Measurements from ENCODE around the gene CNTRL.

Gene CNTRL

DNA sequence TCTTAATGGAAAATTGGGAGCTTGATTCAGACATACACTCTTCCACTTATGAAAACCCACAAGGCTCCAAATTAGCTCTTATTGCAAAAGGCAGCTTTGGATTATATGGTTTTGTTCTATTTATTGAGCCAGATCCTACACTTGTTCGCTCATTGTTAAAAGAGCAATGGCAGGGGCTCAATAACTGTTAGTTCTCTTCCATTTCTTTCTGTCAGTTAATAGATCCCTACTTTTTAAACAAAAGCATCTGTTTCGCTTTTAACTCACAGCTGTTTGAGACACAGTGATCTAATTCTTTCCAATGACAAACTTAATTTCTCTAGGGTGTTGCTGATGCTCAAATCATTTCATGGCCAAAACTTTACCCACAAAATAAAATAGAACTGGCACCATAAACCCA lies 36.4 kb upstream of the CNTRL start:
- no peak for DNase-seq (ENCODE audit: low read depth)
- TF ChIP-seq POLR2A (IDR thresholded peaks at IDR 0.05; ENCODE audit: extremely low read depth, insufficient read length) (no peak), MYC (IDR thresholded peaks at IDR 0.05; ENCODE audit: low read depth, low read length) (no peak), CTCF (IDR thresholded peaks at IDR 0.05; ENCODE audit: low read depth, low read length) (no peak), MAX (IDR thresholded peaks at IDR 0.05; ENCODE audit: low read depth, low read length) (no peak)

GRCh38 chr9:121038804-121039203 lies 36.0 kb upstream of the CNTRL start:
- no peak for DNase-seq (ENCODE audit: low read depth)
- no peak for TF ChIP-seq MAX (IDR thresholded peaks at IDR 0.05; ENCODE audit: low read depth, low read length)
- no peak for TF ChIP-seq MYC (IDR thresholded peaks at IDR 0.05; ENCODE audit: low read depth, low read length)
- no peak for TF ChIP-seq CTCF (IDR thresholded peaks at IDR 0.05; ENCODE audit: low read depth, low read length)
- TF ChIP-seq POLR2A (IDR thresholded peaks at IDR 0.05; ENCODE audit: extremely low read depth, insufficient read length), result no peak
- no peak overlapping the region for H3K4me3 ChIP-seq (ENCODE audit: low read depth, low read length)

More for the DNA sequence above, 36.4 kb upstream of the CNTRL start:
- no peak overlapping the region for H3K4me3 ChIP-seq (ENCODE audit: low read depth, low read length)

DNA sequence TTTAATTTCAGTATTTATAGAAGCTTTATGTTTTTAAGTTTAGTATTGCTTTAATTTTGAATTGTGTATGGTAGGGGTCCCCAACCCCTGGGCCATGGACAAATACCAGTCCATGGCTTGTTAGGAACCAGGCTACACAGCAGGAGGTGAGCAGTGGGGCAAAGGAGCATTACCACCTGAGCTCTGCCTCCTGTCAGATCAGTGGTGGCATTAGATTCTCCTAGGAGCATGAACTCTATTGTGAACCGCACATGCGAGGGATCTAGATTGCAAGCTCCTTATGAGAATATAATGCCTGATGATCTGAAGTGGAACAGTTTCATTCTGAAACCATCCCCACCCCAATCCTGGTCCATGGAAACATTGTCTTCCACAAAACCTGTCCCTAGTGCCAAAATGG lies 26.6 kb upstream of the CNTRL start:
- TF ChIP-seq POLR2A (IDR thresholded peaks at IDR 0.05; ENCODE audit: extremely low read depth, insufficient read length) (no peak), MAX (IDR thresholded peaks at IDR 0.05; ENCODE audit: low read depth, low read length) (no peak), MYC (IDR thresholded peaks at IDR 0.05; ENCODE audit: low read depth, low read length) (no peak), CTCF (IDR thresholded peaks at IDR 0.05; ENCODE audit: low read depth, low read length) (no peak)
- DNase-seq (ENCODE audit: low read depth), result no peak
- H3K4me3 ChIP-seq (ENCODE audit: low read depth, low read length), result no peak overlapping the region

DNA sequence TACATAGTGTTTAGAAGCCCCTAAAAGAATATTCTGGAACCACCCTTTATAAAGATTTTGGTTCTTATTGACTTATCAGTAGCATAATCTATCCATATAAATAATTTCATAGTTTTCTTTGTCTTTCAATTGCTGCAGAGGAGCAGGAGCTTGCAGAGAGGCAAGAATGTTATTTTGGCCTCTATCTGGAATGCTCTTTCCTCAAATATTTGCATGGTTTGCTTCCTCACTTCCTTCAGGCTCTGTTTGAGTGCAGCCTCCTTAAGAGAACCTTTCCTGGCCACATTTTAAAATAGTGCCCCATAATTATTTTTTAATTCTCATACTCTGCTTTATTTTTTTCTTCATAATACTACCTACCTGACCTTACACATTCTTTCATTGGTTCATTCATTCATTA lies 26.1 kb upstream of the CNTRL start:
- no peak overlapping the region for H3K4me3 ChIP-seq (ENCODE audit: low read depth, low read length)
- no peak for TF ChIP-seq MYC (IDR thresholded peaks at IDR 0.05; ENCODE audit: low read depth, low read length)
- TF ChIP-seq CTCF (IDR thresholded peaks at IDR 0.05; ENCODE audit: low read depth, low read length), result no peak
- DNase-seq (ENCODE audit: low read depth), result no peak

GRCh38 chr9:121050128-121050988 lies 24.4 kb upstream of the CNTRL start, which contains the start of gene C5:
TSS of gene C5 (minus strand) at chr9:121050275. CDS start at chr9:121050246, 29 bp downstream.
- DNase-seq (ENCODE audit: low read depth), result no peak
- TF ChIP-seq POLR2A (IDR thresholded peaks at IDR 0.05; ENCODE audit: extremely low read depth, insufficient read length) (no peak), MAX (IDR thresholded peaks at IDR 0.05; ENCODE audit: low read depth, low read length) (no peak), CTCF (IDR thresholded peaks at IDR 0.05; ENCODE audit: low read depth, low read length) (no peak), MYC (IDR thresholded peaks at IDR 0.05; ENCODE audit: low read depth, low read length) (no peak)
- H3K4me3 ChIP-seq (ENCODE audit: low read depth, low read length), result no peak within 1 kb of the TSS

Measured in NB4 (cell line).